ENCODE measurements around the gene COX5A. TPM values are rescaled to one million over a fixed set of nuclear protein-coding genes. Genes with fewer than 3 reads are reported as not detected.

Gene COX5A
- total and polyA plus RNA-seq, 2 donors (not counting 1 experiment from before 2014, with no cell fraction given) = 53.3 to 77.3 TPM

GRCh38 chr15:74890665-74890960 is 47.3 kb downstream of the COX5A start:
- peak overlapping the region; percentile 92 for H3K9ac ChIP-seq (ENCODE audit: low read length)
- H2AFZ ChIP-seq (ENCODE audit: insufficient read depth, low read depth, low read length, poor library complexity, severe bottlenecking) = peak overlapping the region; percentile 99
- Mint-ChIP-seq H3K4me3 (peak overlapping the region; percentile 93), H3K9me3 (ENCODE audit: insufficient read depth) (no peaks in the 10 kb centered on the region), H3K27ac (peak overlapping the region; percentile 74), H3K4me1 (peaks cover 39% of the 10 kb centered on the region), H3K27me3 (no peaks in the 10 kb centered on the region)
- ChIA-PET CTCF (interaction anchor here (0.6 to 2.9 kb wide), 4 partner anchors 11 to 91 kb away, joined by 3 to 12 read pairs (median 4); no protein-coding TSS in a partner anchor), POLR2A (interaction anchor here (1.0 to 1.7 kb wide), 3 partner anchors 11 to 97 kb away, joined by 3 to 4 read pairs (median 3); no protein-coding TSS in a partner anchor)
- no peaks in the 10 kb centered on the region for H3K27me3 ChIP-seq (replicated peaks in 1 of 4; ENCODE audit: control extremely low read depth in 1 of 4, control insufficient read depth in 3 of 4, insufficient read depth in 4 of 4, low read length in 3 of 4)
- H3K4me2 ChIP-seq (replicated peaks; ENCODE audit: low read depth, low read length, poor library complexity, severe bottlenecking) = peak overlapping the region; percentile 97
- TF ChIP-seq EZH2 (IDR thresholded peaks at IDR 0.05; ENCODE audit: borderline replicate concordance, insufficient read depth, low read depth, low read length, poor library complexity, severe bottlenecking) = no peak
- no peak for TF ChIP-seq CTCF (IDR thresholded peaks at IDR 0.05)
- H3K9me3 ChIP-seq (ENCODE audit: control extremely low read depth in 1 of 3, control insufficient read depth in 2 of 3, insufficient read depth in 1 of 3, low read length in 2 of 3) = no peaks in the 10 kb centered on the region
- peaks cover 0 to 6% of the 10 kb centered on the region in 2 experiments for H3K36me3 ChIP-seq (replicated peaks in 1 of 2; ENCODE audit: control extremely low read depth in 1 of 2, control insufficient read depth in 1 of 2, extremely low read depth in 1 of 2, insufficient read depth in 2 of 2, low read length in 1 of 2)
- H3K79me2 ChIP-seq (ENCODE audit: control insufficient read depth, insufficient read depth, low read length) = peaks cover 16% of the 10 kb centered on the region
- no peaks in the 10 kb centered on the region for H4K20me1 ChIP-seq (ENCODE audit: control insufficient read depth, insufficient read depth, low read length, poor library complexity, severe bottlenecking)
- intact Hi-C loops (cut with micrococcal nuclease) = loop anchor here (1.0 to 5.0 kb wide), 4 partner anchors 11 to 194 kb away; partner anchors contain the start of genes COX5A, EDC3 and SCAMP2
- H3K4me1 ChIP-seq (ENCODE audit: control insufficient read depth in 2 of 2, insufficient read depth in 2 of 2, low read length in 2 of 2) = peaks cover 25 to 38% of the 10 kb centered on the region in 2 donors
- ATAC-seq (ENCODE audit: low read depth) = no peak
- H3K4me3 ChIP-seq (ENCODE audit: control extremely low read depth in 1 of 5, extremely low read depth in 1 of 5, insufficient read depth in 1 of 5, low read depth in 2 of 5, low read length in 4 of 5) = peak overlapping the region; percentile 53 to 94 (median 87)
- H3K27ac ChIP-seq (ENCODE audit: low read length in 2 of 2) = peak overlapping the region in 1 of 2 donors; percentile 77
- no peak for DNase-seq
- 0% methylated on average over 1 of the region's 1 CpG for WGBS (ENCODE audit: insufficient coverage)
